HEK293 (cell line): ENCODE data around the gene HEBP2.

ENCODE experiments used
- CTCF ChIP-seq: fragments of 450-650 bp; formaldehyde crosslinking; IDR thresholded peaks from 2 replicates; pipeline ENCODE4 v1.5.1; 2016; ENCODE audit warnings: missing biosample characterization, missing genetic modification characterization
- KLF10 ChIP-seq: fragments of 450-650 bp; IDR thresholded peaks from 2 replicates; pipeline ENCODE4 v1.5.1; 2018; ENCODE audit warnings: missing biosample characterization, mild to moderate bottlenecking, missing genetic modification characterization
- PRDM10 ChIP-seq: fragments of 450-650 bp; formaldehyde crosslinking; IDR thresholded peaks from 2 replicates; pipeline ENCODE4 v1.5.1; 2016; ENCODE audit warnings: missing biosample characterization, missing genetic modification characterization
- RBAK ChIP-seq: fragments of 450-650 bp; formaldehyde crosslinking; IDR thresholded peaks from 2 replicates; pipeline ENCODE4 v1.5.1; 2016; ENCODE audit warnings: missing biosample characterization, missing genetic modification characterization
- REST ChIP-seq: fragments of 450-650 bp; formaldehyde crosslinking; IDR thresholded peaks from 2 replicates; pipeline ENCODE4 v1.5.1; 2016; ENCODE audit warnings: missing biosample characterization, missing genetic modification characterization
- YY1 ChIP-seq: fragments of 450-650 bp; formaldehyde crosslinking; IDR thresholded peaks from 2 replicates; pipeline ENCODE4 v1.5.1; 2018; ENCODE audit warnings: missing biosample characterization, missing genetic modification characterization
- ZNF157 ChIP-seq: fragments of 450-650 bp; formaldehyde crosslinking; IDR thresholded peaks from 2 replicates; pipeline ENCODE4 v1.5.1; 2016; ENCODE audit warnings: missing biosample characterization, missing genetic modification characterization
- ZNF174 ChIP-seq: fragments of 450-650 bp; formaldehyde crosslinking; IDR thresholded peaks from 2 replicates; pipeline ENCODE4 v1.5.0; 2017; ENCODE audit warnings: missing biosample characterization, mild to moderate bottlenecking, missing genetic modification characterization
- ZNF221 ChIP-seq: fragments of 450-650 bp; formaldehyde crosslinking; IDR thresholded peaks from 2 replicates; pipeline ENCODE4 v1.5.1; 2017; ENCODE audit warnings: missing biosample characterization, missing genetic modification characterization, borderline replicate concordance
- ZNF239 ChIP-seq: fragments of 450-650 bp; formaldehyde crosslinking; IDR thresholded peaks from 2 replicates; pipeline ENCODE4 v1.5.1; 2016; ENCODE audit warnings: missing biosample characterization, missing genetic modification characterization
- ZNF350 ChIP-seq: fragments of 450-650 bp; formaldehyde crosslinking; IDR thresholded peaks from 2 replicates; pipeline ENCODE4 v1.5.0; 2017; ENCODE audit warnings: missing biosample characterization, mild to moderate bottlenecking, missing genetic modification characterization
- ZNF621 ChIP-seq: fragments of 450-650 bp; formaldehyde crosslinking; IDR thresholded peaks from 2 replicates; pipeline ENCODE4 v1.5.1; 2017; ENCODE audit warnings: missing biosample characterization, missing genetic modification characterization
- ZNF624 ChIP-seq: fragments of 450-650 bp; formaldehyde crosslinking; IDR thresholded peaks from 2 replicates; pipeline ENCODE4 v1.5.1; 2017; ENCODE audit warnings: missing biosample characterization, missing genetic modification characterization
- ZSCAN30 ChIP-seq: fragments of 450-650 bp; IDR thresholded peaks from 2 replicates; pipeline ENCODE4 v1.5.1; 2018; ENCODE audit warnings: missing biosample characterization, mild to moderate bottlenecking, missing genetic modification characterization, moderate library complexity

- TF ChIP-seq CTCF (tag by site-specific recombination) (no peak), PRDM10 (tag by site-specific recombination) (no peak), REST (tag by site-specific recombination) (no peak), RBAK (tag by site-specific recombination) (no peak), ZNF621 (tag by site-specific recombination) (no peak), ZNF174 (tag by site-specific recombination) (no peak), ZNF350 (tag by site-specific recombination) (no peak), ZNF239 (tag by site-specific recombination) (no peak), KLF10 (no peak), YY1 (tag by site-specific recombination) (no peak), ZNF157 (tag by site-specific recombination) (no peak), ZNF221 (tag by site-specific recombination) (no peak), ZNF624 (tag by site-specific recombination) (no peak), ZSCAN30 (tag by site-specific recombination) (no peak)
These were observed 16.2 kb upstream of the HEBP2 start for GRCh38 chr6:138387577-138388368.
